Activated naive CD4-positive, alpha-beta T cell treated with anti-CD3 and anti-CD28 coated beads, Interleukin-2, amount 10 ng/mL, durations not matched to agents 7 days and 5 days (primary cell): ENCODE data around the gene FXN.
"Not testable (repeated sequence)": the region's sequence is repeated elsewhere in the genome, so short reads cannot be mapped to it uniquely, and the experiment has no call there.

Experiments used
- CTCF ChIA-PET: fragments of 350-600 bp; sonication (Branson Sonifier 250); formaldehyde crosslinking; loops from one replicate; lab custom pipeline; 2021; ENCODE audit warnings: antibody characterized with exemption; lab: Charles Lee
- DNase-seq: peaks from one replicate; pipeline ENCODE4 v3.0.0-alpha.2; 2020
- H3K27ac Mint-ChIP-seq: one replicate; pipeline ENCODE4 v1.8.0; 2021; ENCODE audit warnings: mild to moderate bottlenecking, moderate library complexity, mixed read lengths
- H3K27me3 Mint-ChIP-seq: one replicate; pipeline ENCODE4 v1.8.0; 2021; ENCODE audit warnings: mild to moderate bottlenecking, mixed read lengths
- H3K36me3 Mint-ChIP-seq: one replicate; pipeline ENCODE4 v1.8.0; 2021; ENCODE audit warnings: mixed read lengths
- H3K4me1 Mint-ChIP-seq: one replicate; pipeline ENCODE4 v1.8.0; 2021; ENCODE audit warnings: mixed read lengths
- H3K4me3 Mint-ChIP-seq: one replicate; pipeline ENCODE4 v1.8.0; 2021; ENCODE audit warnings: mild to moderate bottlenecking, moderate library complexity, mixed read lengths
- H3K9me3 Mint-ChIP-seq: one replicate; pipeline ENCODE4 v1.8.0; 2021; ENCODE audit warnings: mixed read lengths

The FXN gene

DNA sequence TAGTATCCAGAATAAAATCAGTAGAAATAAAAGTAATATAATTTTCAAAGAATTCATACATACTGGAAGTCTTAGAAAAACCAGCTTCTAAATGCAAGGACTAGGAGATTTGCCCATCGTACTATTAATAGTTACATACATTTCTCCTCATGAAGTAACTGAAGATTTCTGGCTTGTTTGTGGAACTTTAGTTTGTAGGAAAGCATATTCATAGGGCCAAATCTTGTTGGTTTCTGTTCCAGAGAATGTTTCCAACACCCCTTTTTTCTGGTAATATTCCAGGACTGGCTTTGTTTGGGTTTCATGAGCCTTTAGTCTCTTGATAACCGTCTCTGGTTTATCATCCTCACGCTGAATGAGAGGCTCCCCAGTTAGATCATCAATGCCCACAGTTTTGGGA lies 72.2 kb downstream of the FXN start:
- Mint-ChIP-seq H3K36me3 (no peaks in the 10 kb centered on the region), H3K9me3 (no peaks in the 10 kb centered on the region), H3K27ac (no peak overlapping the region), H3K4me3 (no peak overlapping the region), H3K4me1 (no peaks in the 10 kb centered on the region), H3K27me3 (no peaks in the 10 kb centered on the region)
- CTCF ChIA-PET = no interaction called here
- DNase-seq = no peak

DNA sequence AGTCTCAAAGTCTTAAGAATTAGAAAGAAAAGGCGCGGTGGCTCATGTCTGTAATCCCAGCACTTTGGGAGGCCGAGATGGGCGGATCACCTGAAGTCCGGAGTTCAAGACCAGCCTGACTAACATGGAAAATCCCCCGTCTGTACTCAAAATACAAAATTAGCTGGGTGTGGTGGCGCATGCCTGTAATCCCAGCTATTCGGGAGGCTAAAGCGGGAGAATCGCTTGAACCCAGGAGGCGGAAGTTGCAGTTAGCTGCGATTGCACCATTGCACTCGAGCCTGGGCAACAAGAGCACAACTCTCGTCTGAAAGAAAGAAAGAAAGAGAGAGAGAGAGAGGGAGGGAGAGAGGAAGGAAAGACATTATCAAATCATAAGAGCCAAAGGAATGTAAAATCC lies 73.2 kb downstream of the FXN start:
- H3K9me3 Mint-ChIP-seq, H3K4me1 Mint-ChIP-seq, DNase-seq, H3K4me3 Mint-ChIP-seq, H3K36me3 Mint-ChIP-seq, H3K27ac Mint-ChIP-seq, H3K27me3 Mint-ChIP-seq, CTCF ChIA-PET: not testable (repeated sequence)

DNA sequence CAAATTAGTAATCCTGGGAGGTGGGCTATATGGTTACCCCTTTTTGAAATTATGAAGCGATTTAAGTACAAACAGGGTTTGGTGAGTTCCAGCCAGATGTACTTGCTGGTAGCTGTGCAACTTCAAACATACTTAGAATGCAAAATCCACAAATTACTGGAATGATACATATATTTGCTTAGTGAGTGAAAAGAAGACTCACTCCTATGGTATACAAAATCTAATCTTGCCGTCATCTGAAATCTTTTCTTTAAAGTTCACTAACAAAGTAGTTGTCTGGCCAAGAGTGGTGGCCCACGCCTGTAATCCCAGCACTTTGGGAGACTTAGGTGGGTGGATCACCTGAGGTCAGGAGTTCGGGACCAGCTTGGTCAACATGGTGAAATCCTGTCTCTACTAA lies 73.6 kb downstream of the FXN start:
- DNase-seq = no peak
- CTCF ChIA-PET = no interaction called here
- H3K27ac Mint-ChIP-seq = no peak overlapping the region
- H3K36me3 Mint-ChIP-seq = no peaks in the 10 kb centered on the region
- no peak overlapping the region for H3K4me3 Mint-ChIP-seq
- no peaks in the 10 kb centered on the region for H3K9me3 Mint-ChIP-seq
- no peaks in the 10 kb centered on the region for H3K4me1 Mint-ChIP-seq
- H3K27me3 Mint-ChIP-seq = no peaks in the 10 kb centered on the region

DNA sequence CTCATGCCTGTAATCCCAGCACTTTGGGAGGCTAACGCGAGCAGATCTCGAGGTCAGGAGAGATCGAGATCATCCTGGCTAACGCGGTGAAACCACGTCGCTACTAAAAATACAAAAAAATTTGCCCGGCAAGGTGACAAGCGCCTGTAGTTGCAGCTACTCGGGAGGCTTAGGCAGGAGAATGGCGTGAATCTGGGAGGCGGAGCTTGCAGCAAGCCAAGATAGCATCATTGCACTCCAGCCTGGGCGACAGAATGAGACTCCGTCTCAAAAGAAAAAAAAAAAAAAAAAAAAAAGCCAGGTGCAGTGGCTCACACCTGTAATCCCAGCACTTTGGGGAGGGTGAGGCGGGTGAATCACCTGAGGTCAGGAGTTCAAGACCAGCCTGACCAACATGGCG lies 77.1 kb downstream of the FXN start:
- H3K9me3 Mint-ChIP-seq, H3K27ac Mint-ChIP-seq, DNase-seq, H3K27me3 Mint-ChIP-seq, H3K4me3 Mint-ChIP-seq, H3K36me3 Mint-ChIP-seq, CTCF ChIA-PET, H3K4me1 Mint-ChIP-seq: not testable (repeated sequence)

DNA sequence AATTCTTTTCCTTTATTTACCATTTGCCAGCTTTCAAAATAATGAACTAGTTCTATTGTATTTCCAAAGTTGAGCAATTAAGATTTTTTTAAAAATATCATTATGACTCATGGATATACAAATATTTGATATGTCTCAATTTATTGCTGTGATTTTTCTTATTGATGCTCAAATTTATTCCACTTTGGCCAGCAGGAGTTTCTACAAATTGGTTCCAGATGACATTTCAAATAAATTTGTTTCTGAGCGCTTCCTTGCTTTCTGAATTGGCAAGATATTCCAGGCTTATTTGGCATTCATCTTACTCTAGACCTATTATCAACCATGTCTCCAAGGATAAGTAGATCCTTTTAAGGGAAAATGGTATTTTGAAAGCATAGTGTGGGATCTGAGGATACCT lies 80.1 kb downstream of the FXN start:
- H3K27ac Mint-ChIP-seq = no peak overlapping the region
- CTCF ChIA-PET = no interaction called here
- no peaks in the 10 kb centered on the region for H3K9me3 Mint-ChIP-seq
- H3K4me3 Mint-ChIP-seq = no peak overlapping the region
- peaks cover 5% of the 10 kb centered on the region for H3K27me3 Mint-ChIP-seq
- peaks cover 5% of the 10 kb centered on the region for H3K4me1 Mint-ChIP-seq
- peaks cover 1% of the 10 kb centered on the region for H3K36me3 Mint-ChIP-seq
- DNase-seq = no peak

DNA sequence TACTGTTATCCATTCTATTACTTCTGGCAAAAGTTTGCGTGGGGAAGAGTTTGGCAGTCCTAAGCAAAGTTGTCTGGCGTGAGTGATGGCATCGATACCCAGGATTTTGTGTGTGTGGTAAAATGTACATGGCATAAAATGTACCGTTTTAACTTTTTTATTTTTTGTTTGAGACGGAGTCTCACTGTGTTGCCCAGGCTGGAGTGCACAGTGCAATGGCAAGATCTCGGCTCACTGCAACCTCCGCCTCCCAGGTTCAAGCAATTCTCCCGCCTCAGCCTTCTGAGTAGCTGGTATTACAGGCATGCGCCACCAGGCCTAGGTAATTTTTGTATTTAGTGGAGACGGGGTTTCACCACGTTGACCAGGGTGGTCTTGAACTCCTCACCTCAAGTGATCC lies 83.1 kb downstream of the FXN start:
- Mint-ChIP-seq H3K4me3 (no peak overlapping the region), H3K4me1 (peaks cover 20% of the 10 kb centered on the region), H3K9me3 (no peaks in the 10 kb centered on the region), H3K36me3 (peaks cover 1% of the 10 kb centered on the region), H3K27me3 (peaks cover 16% of the 10 kb centered on the region), H3K27ac (no peak overlapping the region)
- CTCF ChIA-PET = no interaction called here
- DNase-seq = no peak

DNA sequence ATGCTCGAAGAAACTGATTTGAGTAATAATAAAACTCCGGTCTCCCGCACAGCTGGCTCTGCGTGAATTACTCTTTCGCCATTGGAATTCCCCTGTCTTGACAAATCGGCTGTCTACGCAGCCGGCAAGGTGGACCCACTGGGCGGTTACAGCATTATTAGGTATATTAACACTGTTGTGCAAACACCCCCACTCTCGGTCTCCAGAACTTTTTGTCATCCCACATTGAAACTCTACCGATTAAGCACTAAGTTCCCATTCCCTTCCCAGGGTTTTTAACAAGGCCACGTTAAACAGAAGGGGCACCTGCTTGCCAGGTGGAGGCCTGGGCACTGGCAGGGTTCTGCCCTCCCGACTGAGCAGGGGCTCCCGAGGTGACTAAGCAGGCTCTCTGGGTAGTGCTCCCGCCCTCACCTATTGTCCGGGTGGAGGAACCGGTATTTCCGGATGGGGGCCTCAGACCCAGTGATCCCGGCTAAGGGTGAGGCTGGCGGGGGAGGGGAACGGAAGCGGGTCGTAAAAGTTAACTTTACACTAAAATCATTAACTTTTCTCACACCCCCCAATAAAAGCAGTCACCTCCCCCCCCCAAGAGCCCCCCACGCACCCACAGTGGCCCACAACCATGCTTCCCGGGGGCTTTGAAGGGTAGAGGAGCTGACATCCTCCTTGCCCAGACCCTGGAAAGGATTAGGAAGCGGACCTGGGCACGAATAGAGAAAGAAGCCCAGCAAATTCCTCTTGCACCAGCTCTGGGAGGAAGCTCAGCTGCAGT lies 85.0 kb downstream of the FXN start:
- Mint-ChIP-seq H3K27me3 (peaks cover 16% of the 10 kb centered on the region), H3K27ac (peak overlapping the region; percentile 33), H3K36me3 (peaks cover 1% of the 10 kb centered on the region), H3K4me3 (peak overlapping the region; percentile 96), H3K9me3 (no peaks in the 10 kb centered on the region), H3K4me1 (peaks cover 20% of the 10 kb centered on the region)
- DNase-seq = peak; percentile 36
- CTCF ChIA-PET = interaction anchor here (0.8 to 1.7 kb wide), 4 partner anchors 38 to 85 kb away, joined by 3 to 7 read pairs (median 4); partner anchors contain the start of gene FXN

DNA sequence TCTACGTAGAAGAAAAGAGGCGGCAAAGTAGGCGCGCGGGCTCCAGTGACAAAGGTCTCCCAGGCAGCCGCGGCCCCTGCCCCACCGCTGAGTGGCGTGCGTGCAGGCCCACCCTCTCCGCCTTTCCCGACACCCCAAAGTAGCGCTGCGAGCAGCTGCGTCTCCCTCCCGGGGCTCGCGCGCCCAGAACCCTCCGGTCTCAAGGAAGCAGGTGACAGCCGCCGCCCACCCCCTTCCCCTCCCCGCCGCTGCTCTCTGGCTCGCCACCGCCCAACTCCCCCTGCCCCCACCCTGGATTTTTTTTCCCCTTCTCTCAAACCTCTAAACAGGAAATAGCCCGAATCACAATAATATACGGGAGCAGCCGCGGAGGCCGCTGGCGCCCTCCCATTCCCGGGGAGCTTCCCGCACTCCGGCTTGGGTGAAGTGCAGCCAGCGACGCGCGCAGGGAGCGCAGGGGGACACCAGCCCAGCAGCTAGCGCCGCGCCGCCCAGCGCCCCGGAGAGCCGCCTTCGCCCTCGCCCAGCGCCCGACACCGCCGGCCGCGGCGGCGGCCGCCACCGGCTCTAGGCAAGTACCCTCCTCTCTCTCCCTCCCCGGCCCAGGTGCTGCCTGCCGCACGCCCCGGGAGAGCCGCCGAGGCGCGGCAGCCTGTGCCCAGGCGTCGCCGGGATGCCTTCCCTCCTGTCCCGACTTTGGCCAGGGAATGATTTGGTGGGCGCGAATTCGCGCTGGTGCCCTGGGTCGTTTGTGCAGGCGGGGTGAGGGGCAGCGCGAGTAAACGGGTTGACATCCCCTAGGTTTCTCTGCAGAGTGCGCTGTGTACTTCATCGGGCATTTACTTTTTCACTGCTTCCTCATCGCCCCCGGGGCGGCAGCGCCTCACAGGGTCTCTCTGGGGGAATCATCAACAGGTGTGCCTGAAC lies 85.9 kb downstream of the FXN start:
- Mint-ChIP-seq H3K36me3 (peaks cover 1% of the 10 kb centered on the region), H3K9me3 (no peaks in the 10 kb centered on the region), H3K4me3 (peak overlapping the region; percentile 96), H3K27me3 (peaks cover 16% of the 10 kb centered on the region), H3K4me1 (peaks cover 20% of the 10 kb centered on the region), H3K27ac (peak overlapping the region; percentile 91)
- CTCF ChIA-PET = interaction anchor here (0.8 to 1.7 kb wide), 9 partner anchors 10 to 86 kb away, joined by 3 to 7 read pairs (median 4); partner anchors contain the start of gene FXN
- DNase-seq = peak; percentile 55

DNA sequence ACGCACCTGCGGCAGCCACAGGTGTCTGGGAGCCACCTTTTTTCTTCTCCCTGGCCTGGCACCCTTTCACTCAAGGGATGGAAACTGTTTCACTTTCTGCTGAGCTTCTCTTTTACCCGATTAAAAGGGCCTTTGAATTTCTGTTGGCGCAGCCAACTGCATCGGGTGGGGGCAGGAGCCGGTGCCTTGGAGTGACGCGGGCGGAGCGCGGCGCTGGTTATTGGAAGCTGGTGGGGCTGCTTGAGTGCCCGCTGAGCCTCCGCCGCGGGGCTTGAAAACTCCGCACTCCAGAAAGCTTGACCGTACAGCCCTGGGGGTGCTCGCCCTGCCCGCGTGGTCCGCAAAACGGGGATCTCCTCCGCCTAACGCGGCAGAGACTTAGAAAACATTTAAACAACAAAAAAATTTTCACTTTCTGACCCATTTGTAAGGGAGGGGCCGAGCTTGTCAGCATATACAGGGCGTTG lies 86.6 kb downstream of the FXN start:
- Mint-ChIP-seq H3K4me3 (peak overlapping the region; percentile 96), H3K27ac (peak overlapping the region; percentile 91), H3K36me3 (peaks cover 1% of the 10 kb centered on the region), H3K27me3 (peaks cover 16% of the 10 kb centered on the region), H3K9me3 (no peaks in the 10 kb centered on the region), H3K4me1 (peaks cover 20% of the 10 kb centered on the region)
- DNase-seq = peak; percentile 80
- CTCF ChIA-PET = interaction anchor here (1.1 to 1.7 kb wide), 8 partner anchors 9 to 87 kb away, joined by 3 to 7 read pairs (median 4); partner anchors contain the start of gene FXN

DNA sequence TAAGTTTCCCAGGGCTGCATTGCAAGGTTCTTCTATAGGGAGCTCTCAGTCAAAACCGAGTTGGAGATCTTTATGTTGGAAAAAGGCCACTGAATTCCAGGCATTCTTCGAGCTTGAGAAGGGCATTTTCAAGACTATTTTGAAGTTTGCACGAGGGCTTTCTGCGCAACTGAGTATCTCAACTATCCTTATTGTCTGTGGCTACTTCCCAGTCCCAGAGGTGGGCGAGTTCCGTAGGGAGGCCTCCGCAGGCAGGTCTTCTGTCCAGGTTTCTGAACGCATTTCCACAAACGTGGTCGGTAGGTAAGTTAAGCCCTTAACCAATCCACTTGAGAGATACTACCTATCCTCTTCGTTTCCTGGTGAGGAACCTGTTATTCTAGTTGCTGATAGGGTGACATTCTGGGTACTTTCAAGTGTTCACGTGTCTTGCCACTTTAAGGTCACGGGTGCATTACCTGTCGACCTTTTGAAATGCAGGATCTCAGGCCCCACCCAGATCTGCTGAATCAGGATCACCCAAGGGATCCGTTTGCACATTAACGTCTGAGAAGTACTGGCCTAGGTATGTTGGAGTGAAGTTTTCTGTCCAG lies 87.1 kb downstream of the FXN start:
- Mint-ChIP-seq H3K27me3 (peaks cover 16% of the 10 kb centered on the region), H3K4me1 (peaks cover 20% of the 10 kb centered on the region), H3K27ac (peak overlapping the region; percentile 91), H3K36me3 (peaks cover 1% of the 10 kb centered on the region), H3K4me3 (peak overlapping the region; percentile 96), H3K9me3 (no peaks in the 10 kb centered on the region)
- DNase-seq = peak; percentile 28
- CTCF ChIA-PET = interaction anchor here (1.1 to 1.7 kb wide), 8 partner anchors 8 to 87 kb away, joined by 3 to 7 read pairs (median 4); partner anchors contain the start of gene FXN

DNA sequence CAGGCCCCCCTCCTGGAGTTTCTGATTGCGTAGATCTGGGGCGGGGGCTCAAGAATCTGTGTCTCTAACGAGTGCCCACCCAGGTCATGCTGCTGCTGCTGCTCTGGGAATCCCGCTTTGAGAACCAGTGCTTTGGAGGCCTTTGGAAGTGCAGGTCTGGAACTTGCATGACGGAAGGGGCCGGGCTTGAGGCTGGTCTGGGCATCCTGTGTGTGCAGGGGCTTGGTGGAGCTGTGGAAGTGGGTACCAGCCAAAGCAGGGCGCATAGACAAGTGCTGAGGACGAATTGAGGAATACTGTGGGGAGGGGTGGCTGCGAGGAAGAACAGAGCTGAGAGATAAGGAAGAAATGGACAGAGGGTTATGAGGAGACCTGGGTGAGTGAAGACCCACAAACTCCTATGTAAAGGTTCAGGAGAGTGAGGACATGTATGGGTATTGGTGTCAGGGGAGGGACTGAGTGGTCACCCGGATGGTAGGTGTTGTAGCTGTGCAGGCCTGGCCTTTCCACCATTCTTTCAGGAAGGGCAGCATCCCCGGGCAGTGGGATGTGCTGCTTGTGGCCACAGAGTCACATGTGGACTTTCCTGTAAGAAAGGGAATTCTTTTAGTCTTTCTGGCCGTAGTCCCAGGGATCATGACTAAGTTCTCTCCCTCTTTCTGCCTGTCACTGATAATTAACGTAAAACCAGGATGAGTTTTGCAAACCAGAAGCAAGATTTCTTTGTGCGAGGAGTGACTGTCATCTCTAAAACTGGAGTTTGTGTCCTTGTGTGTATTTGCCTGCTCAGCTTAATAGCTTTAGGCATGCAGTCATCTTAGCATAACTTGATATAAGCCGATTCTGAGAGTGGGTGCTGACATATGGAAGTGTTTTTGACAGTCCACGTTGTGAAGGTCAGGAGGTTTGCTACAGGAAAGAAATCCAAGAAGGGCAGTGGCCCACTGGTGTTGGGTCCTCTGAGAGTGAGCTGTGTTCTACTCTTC lies 95.2 kb downstream of the FXN start:
- CTCF ChIA-PET = interaction anchor here (1.1 kb wide), 1 partner anchor 8 kb away, joined by 3 read pairs; no protein-coding TSS in a partner anchor
- H3K9me3 Mint-ChIP-seq = no peaks in the 10 kb centered on the region
- no peaks in the 10 kb centered on the region for H3K4me1 Mint-ChIP-seq
- no peak for DNase-seq
- no peak overlapping the region for H3K4me3 Mint-ChIP-seq
- no peaks in the 10 kb centered on the region for H3K27me3 Mint-ChIP-seq
- no peaks in the 10 kb centered on the region for H3K36me3 Mint-ChIP-seq
- no peak overlapping the region for H3K27ac Mint-ChIP-seq

DNA sequence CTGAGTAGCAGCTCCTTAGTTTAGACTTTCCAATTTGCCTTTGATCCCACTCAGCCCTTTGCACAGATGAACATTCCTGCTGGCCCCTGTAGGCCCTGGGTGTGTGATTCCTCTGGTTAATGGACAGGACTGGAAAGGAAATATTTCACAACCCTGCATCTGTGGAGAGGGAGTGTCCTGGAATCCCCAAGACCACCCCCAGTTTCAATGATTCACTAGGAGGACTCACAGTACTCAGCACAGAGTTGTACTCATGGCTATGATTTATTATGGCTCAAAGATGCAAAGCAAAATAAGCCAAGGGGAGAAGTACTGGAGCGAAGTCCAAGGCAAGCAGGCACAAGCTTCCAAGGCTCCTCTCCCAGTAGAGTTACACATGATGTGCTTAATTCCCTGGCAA lies 96.1 kb downstream of the FXN start:
- H3K4me3 Mint-ChIP-seq = no peak overlapping the region
- no peak overlapping the region for H3K27ac Mint-ChIP-seq
- H3K36me3 Mint-ChIP-seq = no peaks in the 10 kb centered on the region
- no peaks in the 10 kb centered on the region for H3K9me3 Mint-ChIP-seq
- H3K27me3 Mint-ChIP-seq = no peaks in the 10 kb centered on the region
- CTCF ChIA-PET = interaction anchor here (1.1 kb wide), 1 partner anchor 9 kb away, joined by 3 read pairs; no protein-coding TSS in a partner anchor
- no peak for DNase-seq
- no peaks in the 10 kb centered on the region for H3K4me1 Mint-ChIP-seq

DNA sequence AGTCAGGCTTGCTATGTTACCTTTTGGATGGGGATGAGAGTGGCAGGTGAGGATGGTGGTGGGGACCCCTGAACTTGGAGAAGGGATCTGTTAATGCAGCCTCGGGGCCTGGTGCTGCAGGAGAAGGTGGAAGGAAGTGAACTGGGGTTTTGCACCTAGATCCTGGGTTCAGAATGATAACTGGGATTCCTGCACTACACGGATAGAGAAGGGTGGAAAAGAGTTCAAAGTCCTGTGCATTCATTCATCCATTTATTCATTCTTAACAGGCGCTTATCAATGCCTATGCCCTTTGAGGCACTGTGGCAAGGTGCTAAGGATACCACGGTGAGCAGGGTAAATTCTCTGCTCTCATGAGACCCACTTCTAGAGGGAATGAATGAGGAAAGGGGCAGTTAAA lies 96.8 kb downstream of the FXN start:
- Mint-ChIP-seq H3K27me3 (no peaks in the 10 kb centered on the region), H3K27ac (no peak overlapping the region), H3K9me3 (no peaks in the 10 kb centered on the region), H3K4me1 (no peaks in the 10 kb centered on the region), H3K4me3 (no peak overlapping the region), H3K36me3 (no peaks in the 10 kb centered on the region)
- CTCF ChIA-PET = no interaction called here
- DNase-seq = no peak
